Peyer's patch (tissue), 4 donors: Measurements from ENCODE around the gene LRRC61. TPM values are rescaled to one million over a fixed set of nuclear protein-coding genes. Genes with fewer than 3 reads are reported as not detected.
A peak's percentile ranks its signal among the peaks of the same experiment; 100 is the strongest.
"Not testable (repeated sequence)": the region's sequence is repeated elsewhere in the genome, so short reads cannot be mapped to it uniquely, and the experiment has no call there.

ENCODE experiments used
- DNase-seq, 3 donors: peaks; one replicate each; pipeline ENCODE4 v3.0.0-alpha.2; 2017 to 2019
- H3K27ac ChIP-seq, 4 donors: fragments of 200-600 bp; sonication (generic); one replicate each; pipeline ENCODE4 v1.5.1; 2016 to 2019
- H3K27me3 ChIP-seq, 2 donors: fragments of 200-600 bp; sonication (generic); one replicate each; pipeline ENCODE4 v1.5.1; 2019
- H3K36me3 ChIP-seq, 3 donors: fragments of 200-600 bp; sonication (generic); one replicate each; pipeline ENCODE4 v1.5.1; 2016 to 2019
- H3K4me1 ChIP-seq, 4 donors: fragments of 200-600 bp; sonication (generic); one replicate each; pipeline ENCODE4 v1.5.1; 2016 to 2019
- H3K4me3 ChIP-seq, 4 donors: fragments of 200-600 bp; sonication (generic); 1 replicate in 3 of 4; 2 replicates in 1 of 4; pipeline ENCODE4 v1.5.1; 2016 to 2019; ENCODE audit warnings: mild to moderate bottlenecking in 1 of 4
- H3K9me3 ChIP-seq, 4 donors: fragments of 200-600 bp; sonication (generic); one replicate each; pipeline ENCODE4 v1.5.1; 2016 to 2019; ENCODE audit warnings: mild to moderate bottlenecking in 1 of 4
- CTCF ChIP-seq, 6 experiments: fragments of 450-650 bp in 4 of 6; fragments of 200-600 bp in 2 of 6; sonication (generic) in 1 of 6; IDR thresholded peaks; one replicate each; pipeline ENCODE4 v1.5.1; 2017 to 2019; ENCODE audit warnings: antibody characterized with exemption in 6 of 6, mild to moderate bottlenecking in 3 of 6, moderate library complexity in 1 of 6
- POLR2A ChIP-seq, 2 donors: fragments of 450-650 bp; IDR thresholded peaks; one replicate each; pipeline ENCODE4 v1.5.1; 2017; ENCODE audit warnings: antibody characterized with exemption in 2 of 2, mild to moderate bottlenecking in 2 of 2, moderate library complexity in 2 of 2
- total RNA-seq, 4 donors: library from RNA; depleted of rRNA; stranded (reverse); fragments of >200 nt; gene quantifications; one replicate each; pipeline ENCODE4 v1.1.0, GENCODE V29; 2016

Gene LRRC61, protein sequence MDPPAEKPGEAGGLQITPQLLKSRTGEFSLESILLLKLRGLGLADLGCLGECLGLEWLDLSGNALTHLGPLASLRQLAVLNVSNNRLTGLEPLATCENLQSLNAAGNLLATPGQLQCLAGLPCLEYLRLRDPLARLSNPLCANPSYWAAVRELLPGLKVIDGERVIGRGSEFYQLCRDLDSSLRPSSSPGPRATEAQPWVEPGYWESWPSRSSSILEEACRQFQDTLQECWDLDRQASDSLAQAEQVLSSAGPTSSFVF
- 10 to 100 TPM; 19.3 to 22.1 (median 20.0) TPM for total RNA-seq

DNA sequence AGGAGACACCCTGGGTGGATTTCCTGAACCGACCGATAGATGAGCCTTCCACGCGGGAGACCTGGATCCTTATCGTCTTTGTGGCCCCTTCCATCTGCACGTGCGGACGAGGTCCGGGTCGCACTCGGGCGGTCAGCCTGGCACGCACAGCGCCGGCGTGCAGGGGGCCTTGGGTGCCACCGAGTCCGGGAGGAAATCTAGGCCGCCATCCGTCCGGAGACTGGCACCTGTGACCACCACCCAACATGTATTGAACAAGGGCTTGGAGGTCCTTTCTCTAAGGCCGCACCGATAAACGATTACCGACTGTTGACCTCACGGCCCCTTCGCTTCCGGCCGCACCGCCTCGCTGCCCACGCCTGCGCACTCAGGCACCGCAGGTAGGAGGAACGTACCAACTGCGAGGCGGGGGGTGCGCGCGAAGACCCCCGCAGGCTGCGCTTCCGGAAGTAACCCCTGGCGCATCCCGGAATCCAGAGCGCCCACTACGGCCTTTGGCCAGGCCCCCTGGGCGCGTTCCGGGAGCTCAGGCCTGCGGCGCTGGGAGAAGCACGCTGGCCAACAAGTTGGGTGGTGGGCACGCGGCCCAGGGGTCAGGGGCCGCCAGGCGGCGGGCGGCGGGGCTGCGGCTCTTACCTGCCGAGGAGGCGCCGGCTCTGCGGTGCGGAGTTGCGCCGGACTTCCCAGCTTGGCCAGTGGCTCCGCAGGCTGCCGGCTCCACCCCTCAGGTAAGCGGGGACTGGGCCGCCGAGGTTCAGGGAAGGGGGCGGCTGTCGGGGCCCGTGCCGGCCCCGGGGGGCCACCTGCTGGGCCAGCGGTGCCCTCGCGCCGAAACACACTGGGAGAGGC lies at the start of gene LRRC61, which contains the start of gene ACTR3C:
Gene LRRC61 (plus strand): TSS at position 523 of the 849 bp plus-strand sequence. CDS start 13,507 bp downstream, outside the sequence.
Gene ACTR3C (minus strand): TSS at position 713 of the 849 bp plus-strand sequence. CDS start 28,249 bp downstream, outside the sequence.
- Histone ChIP-seq H3K36me3 (peaks cover 0 to 4% (median 0%) of the 10 kb centered on the region in 3 donors), H3K4me3 (peak within 1 kb of the TSS; percentile 61 to 89 (median 73)), H3K9me3 (no peaks in the 10 kb centered on the region), H3K4me1 (peaks cover 0 to 27% (median 8%) of the 10 kb centered on the region in 4 donors), H3K27me3 (no peaks in the 10 kb centered on the region), H3K27ac (peak within 1 kb of the TSS; percentile 86 to 93 (median 90))
- DNase-seq, result peak; percentile 72 to 85 (median 81)
- TF ChIP-seq CTCF (IDR thresholded peaks at IDR 0.05), result peak in 3 of 6 experiments; percentile 19 to 36 (median 26)
- peak in 1 of 2 donors; percentile 37 for TF ChIP-seq POLR2A (IDR thresholded peaks at IDR 0.05)

DNA sequence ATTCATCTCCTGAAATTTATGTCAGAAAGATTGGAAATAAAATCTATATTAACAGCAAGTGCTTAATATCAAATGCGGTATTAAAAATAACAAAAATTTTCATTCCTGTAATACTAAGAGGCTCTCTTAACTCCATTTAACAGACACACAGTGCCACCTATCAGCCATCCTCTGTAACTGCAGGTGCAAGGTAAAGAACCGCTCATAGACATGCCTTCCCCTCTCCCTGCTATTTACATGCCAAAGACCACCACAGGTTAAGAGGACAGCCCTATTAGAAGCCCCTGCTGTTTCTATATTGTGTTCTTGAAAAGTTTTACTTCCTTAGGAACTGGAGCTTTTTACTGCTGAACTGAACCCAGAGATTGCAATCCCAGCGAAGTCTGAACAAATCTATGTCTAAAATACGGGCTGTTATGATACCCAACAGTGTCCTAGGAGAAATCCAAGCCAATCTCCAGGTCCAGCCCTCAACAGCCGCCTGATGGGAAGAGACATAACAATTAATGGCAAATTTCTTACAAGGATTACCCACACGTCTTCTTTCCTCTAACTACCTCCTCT lies 46.9 kb upstream of the LRRC61 start:
- not testable (repeated sequence) for H3K27me3 ChIP-seq, H3K4me1 ChIP-seq, H3K9me3 ChIP-seq, H3K27ac ChIP-seq, H3K36me3 ChIP-seq, H3K4me3 ChIP-seq
- peak; percentile 32 to 85 (median 74) for TF ChIP-seq CTCF (IDR thresholded peaks at IDR 0.05)
- DNase-seq, result peak in 1 of 3 donors; percentile 58

DNA sequence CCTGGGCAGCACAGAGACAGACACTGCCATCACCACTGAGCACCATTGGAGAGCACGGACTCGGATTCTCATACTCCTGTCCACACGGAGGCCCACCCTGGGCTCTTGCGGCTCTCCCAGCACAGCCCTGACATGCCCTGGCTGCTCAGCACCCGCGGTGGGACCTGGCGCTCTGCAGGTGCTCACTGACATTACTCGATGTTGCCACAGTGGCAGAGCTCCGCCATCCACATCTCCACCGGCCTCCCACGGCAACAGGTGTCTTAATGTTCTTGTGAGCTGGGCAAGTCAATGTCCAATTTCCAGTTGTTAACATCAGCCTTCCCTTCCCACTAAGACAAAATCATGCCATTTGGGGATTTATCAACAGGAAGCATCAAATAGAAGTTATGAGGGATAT lies 44.8 kb upstream of the LRRC61 start:
- H3K27ac ChIP-seq, H3K9me3 ChIP-seq, DNase-seq, H3K36me3 ChIP-seq, H3K4me3 ChIP-seq, H3K4me1 ChIP-seq, H3K27me3 ChIP-seq: not testable (repeated sequence)

DNA sequence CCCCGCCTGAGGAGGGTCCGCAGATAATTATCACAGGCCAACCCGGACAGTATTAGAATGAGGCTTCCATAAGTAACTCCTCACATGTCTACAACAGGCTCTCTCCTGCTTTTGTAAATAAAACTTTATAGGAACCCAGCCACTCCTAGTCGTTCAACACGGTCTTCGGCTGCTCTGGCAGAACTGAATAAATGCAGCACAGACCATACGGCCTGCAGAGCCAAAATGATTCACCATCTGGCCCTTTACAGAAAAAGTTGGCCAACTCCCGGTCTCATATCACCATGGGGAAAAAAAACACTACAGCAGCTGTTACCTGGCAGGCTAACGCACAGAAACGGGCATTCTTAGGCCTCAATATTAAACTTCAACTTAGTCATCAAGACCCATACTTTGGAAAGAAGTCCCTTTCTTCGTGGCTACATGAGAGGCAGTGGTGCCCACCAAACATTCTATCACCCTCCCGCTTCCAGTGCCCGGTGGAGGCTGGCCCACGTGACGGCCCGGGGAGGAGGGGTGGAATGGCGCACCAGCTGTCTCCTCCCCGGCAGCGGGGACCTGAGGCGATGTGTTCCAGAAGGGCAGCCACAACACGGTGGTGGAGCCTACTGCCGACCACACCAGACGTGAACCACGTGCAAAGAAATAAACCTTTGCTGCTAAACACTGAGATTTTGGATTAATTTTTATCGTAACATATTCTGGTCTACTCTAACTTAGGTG lies 41.3 kb upstream of the LRRC61 start:
- H3K36me3 ChIP-seq, H3K9me3 ChIP-seq, H3K27ac ChIP-seq, DNase-seq, H3K27me3 ChIP-seq, H3K4me1 ChIP-seq, H3K4me3 ChIP-seq: not testable (repeated sequence)

- H3K9me3 ChIP-seq, H3K4me1 ChIP-seq, H3K27me3 ChIP-seq, DNase-seq, H3K27ac ChIP-seq, H3K4me3 ChIP-seq, H3K36me3 ChIP-seq: not testable (repeated sequence)
Observed at GRCh38 chr7:150283111-150283510, 40.0 kb upstream of the LRRC61 start.

DNA sequence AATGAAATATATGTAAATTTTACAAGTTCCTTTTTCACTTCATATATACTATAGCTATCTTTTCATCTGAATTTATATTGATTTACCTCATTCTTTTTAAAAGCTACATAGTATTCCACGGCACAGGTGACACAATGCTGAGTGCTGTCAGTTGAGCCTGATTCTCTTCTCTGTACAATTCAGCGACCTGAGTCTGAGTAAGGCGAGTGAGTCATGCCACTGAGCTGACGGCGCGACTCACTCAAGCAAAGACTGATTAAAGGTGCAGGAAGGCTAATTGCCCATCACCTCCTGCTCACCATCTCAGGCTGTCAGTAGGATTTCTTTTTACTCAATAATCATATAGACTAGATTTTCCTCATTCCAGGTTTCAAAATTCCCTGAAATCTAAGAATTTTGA lies 39.5 kb upstream of the LRRC61 start:
- H3K9me3 ChIP-seq, DNase-seq, H3K27me3 ChIP-seq, H3K36me3 ChIP-seq, H3K27ac ChIP-seq, H3K4me1 ChIP-seq, H3K4me3 ChIP-seq: not testable (repeated sequence)

- DNase-seq, result peak in 1 of 3 donors; percentile 57
- H3K27me3 ChIP-seq, H3K4me1 ChIP-seq, H3K9me3 ChIP-seq, H3K4me3 ChIP-seq, H3K27ac ChIP-seq, H3K36me3 ChIP-seq: not testable (repeated sequence)
- peak in 4 of 6 experiments; percentile 42 to 68 (median 68) for TF ChIP-seq CTCF (IDR thresholded peaks at IDR 0.05)
Observed at GRCh38 chr7:150285849-150286754, 37.1 kb upstream of the LRRC61 start.

DNA sequence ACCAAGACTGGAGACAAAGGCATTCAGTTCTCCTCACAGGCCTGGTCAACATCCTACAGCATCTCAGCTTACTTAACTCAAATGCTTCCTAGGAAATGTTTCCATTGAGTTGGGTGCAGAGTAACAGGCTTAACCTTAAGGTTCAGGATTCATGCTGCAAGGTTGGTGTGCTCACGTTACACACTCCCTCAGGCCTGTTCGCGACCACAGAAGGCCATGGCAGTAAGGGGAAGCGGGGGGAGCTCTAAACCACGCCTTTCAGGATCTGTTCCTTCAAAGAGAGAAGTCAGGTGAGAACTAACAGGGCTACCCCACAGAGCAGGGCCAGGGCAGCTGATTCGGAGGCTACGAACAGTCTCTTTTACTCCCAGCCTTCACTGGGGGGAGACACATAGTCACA lies 35.3 kb upstream of the LRRC61 start:
- not testable (repeated sequence) for H3K27me3 ChIP-seq, H3K4me1 ChIP-seq, H3K36me3 ChIP-seq, H3K27ac ChIP-seq, DNase-seq, H3K9me3 ChIP-seq, H3K4me3 ChIP-seq

DNA sequence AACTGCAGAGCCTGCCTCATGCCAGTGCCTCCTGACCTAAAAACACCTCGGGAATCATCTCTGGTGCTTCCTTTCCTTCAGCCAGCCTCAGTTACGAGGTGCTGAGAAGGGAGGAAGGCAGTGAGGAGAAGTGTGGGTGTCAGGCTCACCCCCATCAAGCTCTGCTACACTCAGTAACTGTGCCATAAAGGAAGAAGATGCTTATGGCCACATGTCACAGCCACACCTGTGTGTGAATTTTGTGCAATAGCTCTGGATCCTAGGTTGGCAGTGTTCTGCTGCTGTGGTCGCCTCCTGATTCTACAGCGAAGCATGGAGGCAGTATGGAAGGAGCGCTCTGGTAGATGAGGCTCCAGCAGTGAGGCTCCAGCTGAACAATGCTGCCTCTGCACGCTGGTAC lies 34.3 kb upstream of the LRRC61 start:
- H3K27me3 ChIP-seq, H3K4me1 ChIP-seq, H3K36me3 ChIP-seq, H3K27ac ChIP-seq, H3K9me3 ChIP-seq, H3K4me3 ChIP-seq, DNase-seq: not testable (repeated sequence)

GRCh38 chr7:150290317-150290716 lies 32.8 kb upstream of the LRRC61 start:
- DNase-seq, H3K9me3 ChIP-seq, H3K27ac ChIP-seq, H3K27me3 ChIP-seq, H3K4me1 ChIP-seq, H3K4me3 ChIP-seq, H3K36me3 ChIP-seq: not testable (repeated sequence)
